ENCODE results near the gene EN1. TPM values are rescaled to one million over a fixed set of nuclear protein-coding genes. Genes with fewer than 3 reads are reported as not detected.
A peak's percentile ranks its signal among the peaks of the same experiment; 100 is the strongest.

Gene EN1
- total RNA-seq, 4 donors from 2014 or later: 0.11 TPM; not detected in 3

DNA sequence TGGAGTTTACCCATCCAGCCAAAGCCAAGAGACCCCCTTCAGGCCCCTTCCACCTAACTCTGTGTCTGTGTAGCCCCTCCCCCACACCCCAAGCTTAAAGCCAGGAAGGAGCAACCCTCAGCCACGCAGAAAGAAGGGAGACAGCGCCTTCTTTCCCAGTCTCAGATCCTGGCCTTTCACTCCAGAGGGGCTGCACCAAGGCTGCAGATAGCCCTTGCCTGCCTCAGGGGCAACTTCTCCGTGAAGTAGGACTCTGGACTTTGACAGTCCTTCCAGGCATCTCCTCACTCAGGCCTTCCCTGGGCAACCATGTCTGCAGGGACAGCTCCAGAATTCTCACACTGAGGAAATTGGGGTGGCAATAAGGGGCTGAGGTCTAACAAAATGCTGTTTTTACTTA is 26.9 kb upstream of the EN1 start:
- Histone ChIP-seq H3K4me3 (replicated peaks in 1 of 3) (no peak overlapping the region), H3K36me3 (no peaks in the 10 kb centered on the region), H3K27me3 (no peaks in the 10 kb centered on the region), H3K4me1 (no peaks in the 10 kb centered on the region), H3K9me3 (no peaks in the 10 kb centered on the region), H3K27ac (no peak overlapping the region)
- 62 to 100% methylated on average over 3 of the region's 3 CpGs for WGBS, 2 donors
- no peak for TF ChIP-seq POLR2A (IDR thresholded peaks at IDR 0.05)
- TF ChIP-seq, protein P1, sequence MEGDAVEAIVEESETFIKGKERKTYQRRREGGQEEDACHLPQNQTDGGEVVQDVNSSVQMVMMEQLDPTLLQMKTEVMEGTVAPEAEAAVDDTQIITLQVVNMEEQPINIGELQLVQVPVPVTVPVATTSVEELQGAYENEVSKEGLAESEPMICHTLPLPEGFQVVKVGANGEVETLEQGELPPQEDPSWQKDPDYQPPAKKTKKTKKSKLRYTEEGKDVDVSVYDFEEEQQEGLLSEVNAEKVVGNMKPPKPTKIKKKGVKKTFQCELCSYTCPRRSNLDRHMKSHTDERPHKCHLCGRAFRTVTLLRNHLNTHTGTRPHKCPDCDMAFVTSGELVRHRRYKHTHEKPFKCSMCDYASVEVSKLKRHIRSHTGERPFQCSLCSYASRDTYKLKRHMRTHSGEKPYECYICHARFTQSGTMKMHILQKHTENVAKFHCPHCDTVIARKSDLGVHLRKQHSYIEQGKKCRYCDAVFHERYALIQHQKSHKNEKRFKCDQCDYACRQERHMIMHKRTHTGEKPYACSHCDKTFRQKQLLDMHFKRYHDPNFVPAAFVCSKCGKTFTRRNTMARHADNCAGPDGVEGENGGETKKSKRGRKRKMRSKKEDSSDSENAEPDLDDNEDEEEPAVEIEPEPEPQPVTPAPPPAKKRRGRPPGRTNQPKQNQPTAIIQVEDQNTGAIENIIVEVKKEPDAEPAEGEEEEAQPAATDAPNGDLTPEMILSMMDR (IDR thresholded peaks at IDR 0.05): no peak
- no peak for DNase-seq
- intact Hi-C loops (cut with DNase I): no loop called here

DNA sequence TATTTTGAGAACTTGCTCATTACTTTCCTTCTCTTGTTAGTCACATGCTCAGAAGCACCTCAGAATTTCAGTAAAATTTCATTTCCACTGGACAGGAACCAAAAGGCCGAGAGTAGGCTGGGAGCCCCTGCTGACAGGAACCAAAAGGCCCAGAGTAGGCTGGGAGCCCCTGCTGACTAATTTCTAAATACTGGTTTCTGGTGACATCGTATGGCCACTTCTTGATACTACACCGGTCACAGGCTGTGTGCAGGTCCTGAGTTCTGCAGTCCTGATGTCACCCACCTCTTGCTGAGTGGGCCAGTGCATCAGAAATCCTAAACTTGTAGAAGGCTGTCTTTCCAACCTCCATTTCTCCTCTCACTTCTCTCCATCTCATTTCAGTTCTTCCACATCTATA is 17.7 kb upstream of the EN1 start:
- no peak for TF ChIP-seq POLR2A (IDR thresholded peaks at IDR 0.05)
- TF ChIP-seq, protein P1 (IDR thresholded peaks at IDR 0.05): peak in 4 of 6 experiments; percentile 37 to 64 (median 60)
- 6 to 9% methylated on average over 3 of the region's 3 CpGs for WGBS, 2 donors
- Histone ChIP-seq H3K9me3 (no peaks in the 10 kb centered on the region), H3K36me3 (no peaks in the 10 kb centered on the region), H3K4me3 (replicated peaks in 1 of 3) (no peak overlapping the region), H3K27me3 (no peaks in the 10 kb centered on the region), H3K4me1 (no peaks in the 10 kb centered on the region), H3K27ac (no peak overlapping the region)
- DNase-seq: peak; percentile 27 to 34
- intact Hi-C loops (cut with DNase I): no loop called here

DNA sequence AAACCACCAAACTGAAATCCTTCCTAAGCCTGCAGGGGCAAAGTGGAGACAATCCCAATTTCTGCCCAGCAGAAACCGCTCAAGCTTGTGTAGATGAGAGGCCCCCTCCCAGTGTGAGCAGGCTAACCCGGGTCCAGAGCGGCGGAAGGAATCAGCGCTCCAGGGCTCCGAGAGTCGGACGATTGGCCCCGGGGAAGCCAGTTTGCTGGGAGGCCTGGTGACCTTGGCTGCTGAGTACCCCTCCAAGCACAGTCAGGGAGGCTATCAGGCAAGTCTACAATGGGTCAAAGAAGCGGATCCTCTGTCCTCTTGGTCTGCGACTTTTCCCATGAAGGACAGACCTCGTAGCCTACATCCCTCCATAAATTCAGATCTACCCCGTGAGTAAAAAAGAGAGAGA is 16.8 kb upstream of the EN1 start:
- 84 to 86% methylated on average over 13 of the region's 13 CpGs for WGBS, 2 donors
- no peak overlapping the region for H3K4me3 ChIP-seq (replicated peaks in 1 of 3)
- H3K36me3 ChIP-seq: no peaks in the 10 kb centered on the region
- H3K9me3 ChIP-seq: no peaks in the 10 kb centered on the region
- no peak overlapping the region for H3K27ac ChIP-seq
- no peak for TF ChIP-seq POLR2A (IDR thresholded peaks at IDR 0.05)
- TF ChIP-seq, protein P1 (IDR thresholded peaks at IDR 0.05): no peak
- DNase-seq: no peak
- peaks cover 5% of the 10 kb centered on the region for H3K27me3 ChIP-seq
- intact Hi-C loops (cut with DNase I): loop anchor here (5.0 kb wide), 1 partner anchor 642 kb away; no protein-coding TSS in a partner anchor
- H3K4me1 ChIP-seq: no peaks in the 10 kb centered on the region

DNA sequence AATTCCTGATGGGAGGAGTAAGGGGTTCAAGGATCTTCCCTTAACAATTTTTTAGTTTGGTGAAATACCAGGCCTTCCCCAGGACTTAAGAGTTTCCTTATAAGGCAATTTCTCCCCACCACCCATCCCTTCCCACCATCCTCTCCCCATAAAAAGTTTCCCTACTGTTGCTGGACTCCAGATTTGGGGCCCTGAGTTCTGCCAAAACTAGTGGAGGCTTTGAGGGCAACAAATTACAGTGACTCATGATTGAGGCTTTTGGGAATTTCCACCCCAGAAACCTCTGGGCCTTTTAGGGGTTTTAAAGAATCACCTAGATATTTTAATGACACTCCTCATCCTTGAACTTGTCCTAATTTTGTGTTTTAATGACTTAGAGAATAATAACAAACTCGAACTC is 14.3 kb upstream of the EN1 start:
- no peak for TF ChIP-seq POLR2A (IDR thresholded peaks at IDR 0.05)
- TF ChIP-seq, protein P1 (IDR thresholded peaks at IDR 0.05): no peak
- H3K9me3 ChIP-seq: no peaks in the 10 kb centered on the region
- intact Hi-C loops (cut with DNase I): loop anchor here (5.0 kb wide), 1 partner anchor 639 kb away; no protein-coding TSS in a partner anchor
- H3K4me1 ChIP-seq: peaks cover 0 to 4% of the 10 kb centered on the region in 2 donors
- no peaks in the 10 kb centered on the region for H3K36me3 ChIP-seq
- no peak overlapping the region for H3K27ac ChIP-seq
- H3K27me3 ChIP-seq: peaks cover 28% of the 10 kb centered on the region
- no peak for DNase-seq
- no peak overlapping the region for H3K4me3 ChIP-seq (replicated peaks in 1 of 3)
- WGBS, 2 donors: 63 to 71% methylated on average over 1 of the region's 1 CpG

DNA sequence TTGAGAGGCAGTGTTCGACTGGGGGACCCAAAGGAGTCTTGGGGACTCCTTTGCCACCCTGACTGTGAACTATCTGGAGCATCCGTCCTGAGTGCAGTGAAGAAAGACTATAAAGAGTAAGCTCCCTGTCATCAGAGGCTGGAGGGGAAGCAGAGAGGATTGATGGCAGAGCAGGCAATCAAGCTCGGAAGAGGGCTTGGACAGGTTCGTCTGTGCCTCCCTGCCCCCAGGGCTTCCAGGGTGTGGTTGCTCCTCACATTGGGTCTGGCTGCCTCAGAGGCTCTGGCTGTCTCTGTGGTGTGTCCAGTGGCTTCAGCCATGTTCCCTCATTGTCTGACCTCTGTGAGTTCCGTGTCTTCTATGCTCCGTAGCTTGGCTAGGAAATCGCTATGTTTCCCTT is 13.8 kb upstream of the EN1 start:
- H3K4me3 ChIP-seq (replicated peaks in 1 of 3): no peak overlapping the region
- no peaks in the 10 kb centered on the region for H3K36me3 ChIP-seq
- peaks cover 33% of the 10 kb centered on the region for H3K27me3 ChIP-seq
- H3K4me1 ChIP-seq: peaks cover 0 to 7% of the 10 kb centered on the region in 2 donors
- 66 to 70% methylated on average over 7 of the region's 7 CpGs for WGBS, 2 donors
- H3K9me3 ChIP-seq: no peaks in the 10 kb centered on the region
- H3K27ac ChIP-seq: no peak overlapping the region
- intact Hi-C loops (cut with DNase I): loop anchor here (5.0 kb wide), 1 partner anchor 639 kb away; no protein-coding TSS in a partner anchor
- TF ChIP-seq, protein P1 (IDR thresholded peaks at IDR 0.05): no peak
- TF ChIP-seq POLR2A (IDR thresholded peaks at IDR 0.05): no peak
- no peak for DNase-seq
